Activated T-helper 1 cell treated with anti-CD3 and anti-CD28 coated beads, Interleukin-12 subunit alpha, Interleukin-12 subunit beta, Interleukin-2, Interleukin-4 antibody, amounts not matched to agents 30 ng/mL and 10 ng/mL and 1 ng/mL, durations not matched to agents 14 hours and 24 hours and 36 hours (primary cell): Measurements from ENCODE around the gene VAT1. TPM values are rescaled to one million over a fixed set of nuclear protein-coding genes. Genes with fewer than 3 reads are reported as not detected.
"Not testable (repeated sequence)": the region's sequence is repeated elsewhere in the genome, so short reads cannot be mapped to it uniquely, and the experiment has no call there.

Source experiments
- DNase-seq: peaks from one replicate; pipeline ENCODE4 v3.0.0; 2021; ENCODE audit warnings: low spot score
- H3K27ac Mint-ChIP-seq: one replicate; pipeline ENCODE4 v1.8.0; 2021; ENCODE audit warnings: mild to moderate bottlenecking, mixed read lengths
- H3K27me3 Mint-ChIP-seq: one replicate; pipeline ENCODE4 v1.8.0; 2022; ENCODE audit warnings: mild to moderate bottlenecking, moderate library complexity, mixed read lengths; ENCODE audit not compliant: insufficient read depth
- H3K36me3 Mint-ChIP-seq: one replicate; pipeline ENCODE4 v1.8.0; 2021; ENCODE audit warnings: low read depth, mixed read lengths
- H3K4me1 Mint-ChIP-seq: one replicate; pipeline ENCODE4 v1.8.0; 2021; ENCODE audit warnings: low read depth, mixed read lengths
- H3K4me3 Mint-ChIP-seq: one replicate; pipeline ENCODE4 v1.8.0; 2021; ENCODE audit warnings: mild to moderate bottlenecking, moderate library complexity, mixed read lengths
- H3K9me3 Mint-ChIP-seq: one replicate; pipeline ENCODE4 v1.8.0; 2021; ENCODE audit warnings: mixed read lengths
- intact Hi-C: fragments of 100-400 bp; cut with micrococcal nuclease; formaldehyde crosslinking; loops from one replicate; pipeline ENCODE4 v1.15.1; 2024
- total RNA-seq: library from RNA; stranded (reverse); gene quantifications from 2 replicates; pipeline ENCODE4 v1.2.3, GENCODE V29; 2022

VAT1 gene
- total RNA-seq, 1 donor from 2014 or later, result 17.3 TPM

DNA sequence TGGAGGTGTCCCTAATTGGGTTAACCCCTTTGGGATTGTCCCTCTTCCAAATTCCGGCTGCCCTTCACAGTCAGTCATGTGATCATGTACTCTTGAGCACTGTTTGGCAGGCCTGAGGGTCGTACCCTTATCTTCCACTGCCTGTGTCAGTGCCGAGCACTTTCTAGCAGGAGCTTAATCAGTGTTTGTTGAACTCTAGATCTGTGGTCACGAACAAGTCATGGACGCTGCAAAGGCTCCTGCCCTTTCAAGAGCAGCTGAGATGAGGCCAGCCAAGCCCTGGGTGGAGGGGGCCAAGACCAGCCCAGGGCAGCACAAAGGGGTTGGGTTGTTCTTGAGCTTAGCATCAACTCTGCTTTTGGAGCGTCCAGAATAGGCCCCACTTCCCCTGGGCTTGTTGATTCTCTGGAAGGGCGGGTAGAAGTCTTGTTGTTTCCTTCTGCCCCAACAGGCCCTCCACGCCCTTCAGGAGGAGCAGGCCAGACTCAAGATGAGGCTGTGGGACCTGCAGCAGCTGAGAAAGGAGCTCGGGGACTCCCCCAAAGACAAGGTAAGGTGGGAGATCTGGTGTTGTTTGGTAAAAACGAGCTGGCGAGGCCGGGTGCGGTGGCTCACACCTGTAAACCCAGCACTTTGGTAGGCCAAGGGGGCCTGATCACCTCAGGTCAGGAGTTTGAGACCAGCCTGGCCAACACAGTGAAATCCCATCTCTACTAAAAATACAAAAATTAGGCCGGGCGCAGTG lies 10.3 kb downstream of the VAT1 start:
- no peak for DNase-seq
- peak overlapping the region; percentile 50 for H3K27ac Mint-ChIP-seq
- no peaks in the 10 kb centered on the region for H3K9me3 Mint-ChIP-seq
- peaks cover 14% of the 10 kb centered on the region for H3K4me1 Mint-ChIP-seq
- peaks cover 34% of the 10 kb centered on the region for H3K36me3 Mint-ChIP-seq
- H3K4me3 Mint-ChIP-seq, result no peak overlapping the region
- no peaks in the 10 kb centered on the region for H3K27me3 Mint-ChIP-seq
- intact Hi-C loops, result no loop called here

DNA sequence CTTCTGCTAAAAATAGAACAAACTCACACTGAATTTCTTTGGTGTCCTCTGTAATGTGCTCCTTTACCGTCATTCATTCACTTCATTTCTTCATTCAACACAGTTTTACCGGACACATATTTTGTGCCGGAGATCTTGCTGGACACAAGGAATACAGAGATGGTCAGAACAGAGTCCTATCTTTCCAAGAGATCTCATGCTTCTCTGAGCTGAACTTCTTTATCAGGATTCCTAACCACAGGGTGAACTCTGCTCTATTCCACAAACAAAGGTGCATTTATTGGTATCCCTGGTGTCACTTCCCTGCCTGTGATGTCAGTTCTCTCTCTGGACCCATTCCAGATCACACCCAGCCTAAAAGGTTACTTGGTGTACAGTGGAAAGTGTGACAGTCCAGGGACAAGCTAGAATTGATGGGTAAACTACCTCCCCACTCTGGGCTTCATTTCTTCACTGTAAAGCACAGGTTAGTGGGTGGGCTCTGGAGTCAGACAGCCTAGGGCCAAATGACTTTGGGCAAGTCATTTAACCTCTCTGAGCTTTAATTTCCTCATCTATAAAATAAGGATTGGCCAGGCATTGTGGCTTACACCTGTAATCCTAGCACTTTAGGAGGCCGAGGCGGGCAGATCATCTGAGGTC lies 11.4 kb downstream of the VAT1 start:
- Mint-ChIP-seq H3K27ac (no peak overlapping the region), H3K9me3 (no peaks in the 10 kb centered on the region), H3K4me1 (peaks cover 21% of the 10 kb centered on the region), H3K27me3 (no peaks in the 10 kb centered on the region), H3K4me3 (peak overlapping the region; percentile 3), H3K36me3 (peaks cover 32% of the 10 kb centered on the region)
- no peak for DNase-seq
- intact Hi-C loops, result no loop called here

GRCh38 chr17:43006639-43007551 lies 15.3 kb downstream of the VAT1 start, which contains the start of gene IFI35:
Gene IFI35 (plus strand): TSS chr17:43006784. CDS start chr17:43006948, 164 bp downstream.
- Mint-ChIP-seq H3K36me3 (peaks cover 19% of the 10 kb centered on the region), H3K27me3 (no peaks in the 10 kb centered on the region), H3K4me3 (peak within 1 kb of the TSS; percentile 100), H3K27ac (peak within 1 kb of the TSS; percentile 99), H3K9me3 (no peaks in the 10 kb centered on the region), H3K4me1 (peaks cover 21% of the 10 kb centered on the region)
- intact Hi-C loops, result loop anchor here (1.0 to 10.0 kb wide), 5 partner anchors 9 to 402 kb away; partner anchors contain the start of genes AARSD1, BRCA1, RETREG3 and RPL27
- peak; percentile 85 for DNase-seq

DNA sequence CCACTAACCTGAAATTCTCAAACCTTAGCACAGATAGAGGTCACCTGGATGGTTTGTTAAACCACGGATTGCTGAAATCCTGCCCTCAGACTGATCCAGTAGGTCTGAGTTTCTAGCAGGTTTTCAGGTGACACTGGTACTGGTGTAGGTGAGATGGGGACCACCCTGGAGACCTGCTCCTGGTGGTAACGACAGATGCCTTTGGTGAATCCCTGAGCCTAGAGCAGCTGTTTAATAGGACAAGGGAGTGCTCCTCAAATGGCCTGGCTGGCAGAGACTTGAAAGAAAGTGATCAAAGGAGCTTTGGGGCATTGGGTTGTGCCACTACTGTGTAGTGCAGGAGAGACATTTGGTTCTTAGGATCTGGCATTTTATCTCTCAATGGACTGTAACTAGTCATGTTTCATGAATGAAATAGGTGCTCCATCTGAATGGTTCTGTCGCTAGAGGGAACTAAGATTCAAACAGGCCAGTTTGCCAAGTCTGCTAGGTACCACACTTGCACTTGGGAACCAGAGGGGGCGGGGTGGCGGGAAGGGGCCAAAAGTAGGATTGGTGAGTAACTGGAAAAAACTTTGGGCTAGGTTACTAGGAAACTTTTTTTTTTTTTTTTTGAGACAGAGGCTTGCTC lies 18.5 kb downstream of the VAT1 start:
- H3K36me3 Mint-ChIP-seq, result peaks cover 36% of the 10 kb centered on the region
- no peak overlapping the region for H3K27ac Mint-ChIP-seq
- intact Hi-C loops, result loop anchor here (10.0 kb wide), 1 partner anchor 399 kb away; the partner anchor contains the start of genes RETREG3 and TUBG1
- no peak for DNase-seq
- no peaks in the 10 kb centered on the region for H3K27me3 Mint-ChIP-seq
- H3K4me3 Mint-ChIP-seq, result no peak overlapping the region
- H3K4me1 Mint-ChIP-seq, result peaks cover 18% of the 10 kb centered on the region
- H3K9me3 Mint-ChIP-seq, result no peaks in the 10 kb centered on the region

GRCh38 chr17:43000894-43001293 lies 21.3 kb downstream of the VAT1 start:
- Mint-ChIP-seq H3K4me1 (peaks cover 23% of the 10 kb centered on the region), H3K36me3 (peaks cover 38% of the 10 kb centered on the region), H3K4me3 (peak overlapping the region; percentile 22)
- H3K27me3 Mint-ChIP-seq, H3K27ac Mint-ChIP-seq, DNase-seq, H3K9me3 Mint-ChIP-seq: not testable (repeated sequence)
- intact Hi-C loops, result loop anchor here (10.0 kb wide), 1 partner anchor 396 kb away; the partner anchor contains the start of genes RETREG3 and TUBG1

DNA sequence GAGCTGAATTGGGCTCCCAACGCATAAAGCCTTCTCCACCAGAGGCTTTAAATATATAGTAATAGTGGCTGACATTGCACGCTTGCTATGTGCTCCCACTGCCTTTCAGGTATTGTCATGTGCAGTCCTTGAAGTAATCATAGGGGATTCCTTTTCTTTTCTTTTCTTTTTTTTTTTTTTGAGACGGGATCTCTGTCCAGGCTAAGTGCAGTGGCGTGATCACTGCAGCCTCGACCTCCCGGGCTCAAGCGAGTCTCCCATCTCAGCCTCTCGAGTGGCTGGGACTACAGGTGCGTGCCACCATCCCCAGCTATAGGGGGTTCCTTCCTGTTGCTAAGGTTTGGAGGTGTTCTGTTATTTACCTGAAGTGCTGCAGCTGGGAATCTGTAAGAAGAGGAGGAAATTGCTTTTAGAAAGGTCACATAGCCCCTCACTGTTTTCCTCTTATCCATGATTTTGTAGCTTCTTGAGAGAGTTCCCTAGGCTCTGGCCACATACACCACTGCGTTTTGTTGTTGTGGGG lies 23.1 kb downstream of the VAT1 start:
- peaks cover 42% of the 10 kb centered on the region for H3K36me3 Mint-ChIP-seq
- no peaks in the 10 kb centered on the region for H3K27me3 Mint-ChIP-seq
- H3K4me1 Mint-ChIP-seq, result peaks cover 23% of the 10 kb centered on the region
- intact Hi-C loops, result no loop called here
- peak overlapping the region; percentile 96 for H3K27ac Mint-ChIP-seq
- no peaks in the 10 kb centered on the region for H3K9me3 Mint-ChIP-seq
- no peak for DNase-seq
- peak overlapping the region; percentile 94 for H3K4me3 Mint-ChIP-seq

GRCh38 chr17:42997984-42998938 lies 23.9 kb downstream of the VAT1 start, which contains the start of gene RPL27:
Gene RPL27 (plus strand): TSS chr17:42998419. CDS start chr17:42998751, 332 bp downstream.
- DNase-seq, result peak; percentile 95
- H3K36me3 Mint-ChIP-seq, result peaks cover 42% of the 10 kb centered on the region
- H3K27ac Mint-ChIP-seq, result peak within 1 kb of the TSS; percentile 96
- H3K4me3 Mint-ChIP-seq, result peak within 1 kb of the TSS; percentile 94
- intact Hi-C loops, result loop anchor here (1.0 kb wide), 11 partner anchors 8 to 319 kb away; partner anchors contain the start of genes AARSD1, BECN1, BRCA1 and IFI35
- H3K9me3 Mint-ChIP-seq, result no peaks in the 10 kb centered on the region
- no peaks in the 10 kb centered on the region for H3K27me3 Mint-ChIP-seq
- peaks cover 23% of the 10 kb centered on the region for H3K4me1 Mint-ChIP-seq

DNA sequence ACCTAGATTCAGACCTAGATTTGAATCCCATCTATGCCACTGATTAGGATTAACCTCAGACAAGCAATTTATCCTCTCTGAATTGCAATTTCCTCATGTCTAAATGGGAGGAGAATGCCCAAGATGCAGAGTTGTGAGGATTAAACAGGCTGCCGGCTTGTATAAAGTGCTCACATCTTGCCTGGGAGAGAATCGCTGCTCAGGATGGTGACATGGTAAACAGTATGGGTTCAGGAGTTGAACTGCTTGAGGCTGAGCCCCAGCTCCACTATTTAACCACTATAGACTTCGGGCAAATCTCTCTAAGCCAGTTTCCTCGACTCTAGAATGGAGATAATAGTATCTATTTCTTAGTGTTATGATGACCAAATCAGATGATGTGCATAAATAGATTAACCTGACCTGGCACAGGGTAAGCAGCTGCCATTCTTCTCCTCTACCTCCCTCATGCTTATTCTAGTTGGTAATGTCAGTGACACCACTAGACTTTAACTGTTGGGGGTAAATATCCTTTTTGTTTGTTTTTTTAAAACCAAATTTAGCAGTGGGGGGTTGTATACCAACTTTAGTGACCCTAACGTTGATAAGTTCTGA lies 24.7 kb downstream of the VAT1 start:
- intact Hi-C loops, result no loop called here
- Mint-ChIP-seq H3K27me3 (no peaks in the 10 kb centered on the region), H3K4me1 (peaks cover 23% of the 10 kb centered on the region), H3K9me3 (no peaks in the 10 kb centered on the region), H3K36me3 (peaks cover 41% of the 10 kb centered on the region), H3K27ac (peak overlapping the region; percentile 96), H3K4me3 (peak overlapping the region; percentile 94)
- no peak for DNase-seq

DNA sequence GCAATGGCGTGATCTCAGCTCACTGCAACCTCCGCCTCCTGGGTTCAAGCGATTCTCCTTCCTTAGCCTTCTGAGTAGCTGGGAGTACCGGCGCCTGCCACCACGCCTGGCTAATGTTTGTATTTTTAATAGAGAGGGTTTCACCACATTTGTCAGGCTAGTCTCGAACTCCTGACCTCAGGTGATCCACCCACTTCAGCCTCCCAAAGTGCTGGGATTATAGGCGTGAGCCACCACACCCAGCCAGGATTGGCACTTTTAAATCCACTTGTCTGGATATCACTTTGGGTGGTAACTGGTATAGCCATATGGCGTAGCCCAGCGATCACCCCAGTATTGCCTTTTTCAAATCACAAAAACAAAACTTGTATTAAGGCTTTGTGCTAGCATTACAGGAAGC lies 28.3 kb downstream of the VAT1 start:
- DNase-seq, H3K9me3 Mint-ChIP-seq, H3K27ac Mint-ChIP-seq, H3K27me3 Mint-ChIP-seq, intact Hi-C loops, H3K4me3 Mint-ChIP-seq: not testable (repeated sequence)
- Mint-ChIP-seq H3K36me3 (peaks cover 40% of the 10 kb centered on the region), H3K4me1 (peaks cover 12% of the 10 kb centered on the region)

GRCh38 chr17:42992872-42993271 lies 29.3 kb downstream of the VAT1 start:
- Mint-ChIP-seq H3K36me3 (peaks cover 45% of the 10 kb centered on the region), H3K27ac (no peak overlapping the region), H3K4me3 (no peak overlapping the region), H3K27me3 (no peaks in the 10 kb centered on the region), H3K9me3 (no peaks in the 10 kb centered on the region), H3K4me1 (peaks cover 9% of the 10 kb centered on the region)
- DNase-seq, result no peak
- intact Hi-C loops, result no loop called here

GRCh38 chr17:42991471-42991870 lies 30.7 kb downstream of the VAT1 start:
- Mint-ChIP-seq H3K4me3 (no peak overlapping the region), H3K9me3 (no peaks in the 10 kb centered on the region), H3K27me3 (no peaks in the 10 kb centered on the region), H3K36me3 (peaks cover 48% of the 10 kb centered on the region), H3K4me1 (no peaks in the 10 kb centered on the region), H3K27ac (no peak overlapping the region)
- no peak for DNase-seq
- intact Hi-C loops, result no loop called here
